Measurements from ENCODE around the gene NEUROG1.
"Not testable (repeated sequence)": the region's sequence is repeated elsewhere in the genome, so short reads cannot be mapped to it uniquely, and the experiment has no call there.

The NEUROG1 gene

DNA sequence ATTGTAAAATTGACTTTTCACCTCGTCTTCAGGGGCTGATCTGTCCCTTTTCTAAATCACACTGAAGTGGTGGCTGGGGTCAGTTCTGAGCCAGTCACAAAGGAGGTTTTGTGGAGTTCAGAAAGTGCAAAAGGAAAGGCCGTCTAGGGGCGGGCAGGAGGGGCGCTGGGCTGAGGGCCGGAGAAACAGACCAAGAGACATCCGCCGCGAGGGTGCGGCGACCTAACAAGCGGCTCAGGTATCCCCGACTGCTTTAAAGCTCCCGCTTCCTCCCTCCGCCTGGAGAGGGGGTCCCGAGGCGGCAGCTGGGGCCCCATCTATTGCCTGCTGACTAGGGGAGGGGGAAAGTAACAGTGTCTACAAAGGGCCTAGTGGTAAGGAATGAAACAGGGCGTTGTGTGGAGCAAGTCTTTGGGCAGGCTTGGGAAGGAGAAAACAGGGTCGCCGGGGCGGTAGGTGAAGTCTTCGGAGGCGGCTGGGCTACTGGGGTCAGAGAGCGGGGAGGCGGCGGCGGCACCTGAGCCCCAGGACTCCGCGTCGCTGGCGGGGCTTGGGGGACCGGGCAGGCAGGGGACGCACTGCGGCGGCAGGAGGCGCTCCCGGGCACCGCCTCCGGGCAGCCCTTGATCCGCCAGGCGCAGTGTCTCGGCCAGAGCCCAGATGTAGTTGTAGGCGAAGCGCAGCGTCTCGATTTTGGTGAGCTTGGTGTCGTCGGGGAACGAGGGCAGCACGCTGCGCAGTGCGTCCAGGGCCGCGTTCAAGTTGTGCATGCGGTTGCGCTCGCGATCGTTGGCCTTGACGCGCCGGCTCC lies 950 bp downstream of the NEUROG1 start:
- no peak for DNase-seq

GRCh38 chr5:135533794-135534193 lies 2.0 kb downstream of the NEUROG1 start:
- DNase-seq, result no peak

DNA sequence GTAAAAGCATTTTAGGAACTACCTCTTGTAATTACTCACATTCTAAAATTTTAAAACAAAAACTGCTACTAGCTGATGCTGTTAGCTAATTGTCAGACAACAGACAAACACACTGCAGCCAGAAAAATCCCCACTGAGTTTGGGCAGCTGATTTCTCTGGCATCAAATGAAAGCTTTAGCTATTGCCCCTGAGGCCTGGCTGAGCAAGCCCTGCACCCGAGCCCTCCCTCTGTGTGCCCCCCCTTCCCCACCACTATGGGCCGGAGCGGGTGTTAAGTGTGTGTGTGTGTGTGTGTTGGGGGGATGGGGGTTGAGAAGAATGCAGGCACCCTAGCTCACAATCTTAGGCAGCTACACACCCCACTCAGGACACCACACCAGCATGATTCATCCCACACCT lies 2.4 kb downstream of the NEUROG1 start:
- DNase-seq, result no peak

DNA sequence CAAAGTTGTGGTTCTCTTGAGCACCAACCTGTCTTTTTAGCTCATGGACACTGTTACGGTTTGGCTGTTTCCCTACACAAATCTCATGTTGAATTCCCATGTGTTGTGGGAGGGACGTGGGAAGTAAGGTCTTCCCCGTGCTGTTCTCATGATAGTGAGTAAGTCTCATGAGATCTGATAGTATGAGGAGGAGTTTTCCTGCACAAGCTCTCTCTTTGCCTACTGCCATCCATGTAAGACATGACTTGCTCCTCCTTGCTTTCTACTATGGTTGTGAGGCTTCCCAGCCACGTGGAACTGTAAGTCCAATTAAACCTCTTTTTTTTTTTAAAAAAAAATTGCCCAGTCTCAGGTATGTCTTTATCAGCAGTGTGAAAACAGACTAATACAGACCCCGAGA lies 6.2 kb downstream of the NEUROG1 start:
- not testable (repeated sequence) for DNase-seq

GRCh38 chr5:135526924-135527323 lies 8.8 kb downstream of the NEUROG1 start:
- DNase-seq, result no peak

DNA sequence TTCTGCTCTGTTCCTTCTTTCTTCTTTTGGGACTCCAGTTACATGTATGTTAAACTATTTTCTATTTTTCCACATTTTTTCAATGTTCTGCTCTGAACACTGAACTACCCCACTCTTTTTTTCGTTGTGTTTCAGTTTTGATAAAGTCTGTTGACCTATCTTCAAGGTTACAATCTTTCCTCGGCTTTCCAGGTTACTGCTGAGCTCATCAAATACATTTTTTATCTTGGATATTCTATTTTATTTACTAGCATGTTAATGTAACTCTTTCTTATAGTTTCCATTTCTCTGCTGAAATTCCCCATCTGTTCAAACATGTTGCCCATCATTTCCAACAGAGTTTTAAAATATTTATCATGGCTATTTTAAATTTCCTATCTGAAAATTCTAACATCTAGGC lies 13.8 kb downstream of the NEUROG1 start:
- no peak for DNase-seq

DNA sequence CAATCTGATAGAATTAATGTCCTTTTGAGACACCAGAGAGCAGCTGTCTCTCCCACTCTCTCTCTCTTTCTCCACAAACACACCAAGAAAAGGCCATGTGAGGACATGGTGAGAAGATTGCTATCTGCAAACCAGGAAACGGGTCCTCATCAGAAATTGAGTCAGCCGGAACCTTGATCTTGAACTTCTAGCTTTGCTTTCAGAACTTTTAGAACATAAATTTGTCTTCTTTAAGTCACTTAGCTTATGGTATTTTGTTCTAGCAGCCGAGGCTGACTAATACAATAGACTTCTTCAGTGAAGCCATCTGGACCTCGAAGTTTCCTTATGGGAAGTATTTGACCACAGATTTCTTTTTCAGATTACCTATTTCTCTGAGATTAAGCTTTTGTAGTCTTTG lies 18.1 kb downstream of the NEUROG1 start:
- DNase-seq, result no peak

DNA sequence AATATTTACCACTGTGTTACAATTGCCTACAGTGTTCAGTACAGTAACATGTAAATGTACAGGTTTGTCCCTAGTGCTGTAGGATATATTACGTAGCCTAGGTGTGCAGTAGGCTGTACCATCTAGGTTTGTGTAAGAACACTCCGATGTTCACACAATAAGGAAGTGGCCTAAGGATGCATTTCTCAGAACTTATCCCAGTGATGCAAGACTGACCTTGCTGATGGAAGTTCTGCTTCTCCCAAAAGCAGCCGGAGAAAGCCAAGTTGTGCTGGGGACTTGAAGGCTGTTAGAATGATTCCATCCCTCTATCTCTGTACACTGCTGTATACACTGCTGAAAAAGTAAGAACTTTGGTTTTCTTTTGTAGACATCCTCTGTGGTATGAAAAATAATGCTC lies 21.6 kb downstream of the NEUROG1 start:
- no peak for DNase-seq

- DNase-seq, result no peak
Observed at GRCh38 chr5:135511761-135512575, 23.8 kb downstream of the NEUROG1 start.

DNA sequence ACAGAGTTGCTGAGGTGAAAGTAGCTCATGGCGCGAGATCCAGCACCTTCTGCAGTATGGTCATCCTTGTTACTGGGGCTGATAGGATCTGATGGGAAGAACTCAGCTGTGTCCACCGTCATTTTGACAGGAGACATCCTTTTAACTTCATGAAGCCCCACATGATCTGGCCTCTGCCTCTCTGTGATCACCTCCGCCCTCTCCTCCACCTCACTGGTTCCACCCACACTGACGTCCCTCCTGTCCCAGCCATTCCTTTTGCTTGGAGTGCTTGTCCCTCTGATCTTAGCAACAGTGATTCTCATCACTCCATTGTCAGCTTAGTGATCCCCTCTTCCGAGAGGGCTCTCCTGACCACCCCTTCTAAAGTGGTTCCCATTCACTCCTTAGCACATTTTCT lies 25.8 kb downstream of the NEUROG1 start:
- DNase-seq, result no peak

GRCh38 chr5:135508496-135509005 lies 27.2 kb downstream of the NEUROG1 start:
- DNase-seq, result no peak

DNA sequence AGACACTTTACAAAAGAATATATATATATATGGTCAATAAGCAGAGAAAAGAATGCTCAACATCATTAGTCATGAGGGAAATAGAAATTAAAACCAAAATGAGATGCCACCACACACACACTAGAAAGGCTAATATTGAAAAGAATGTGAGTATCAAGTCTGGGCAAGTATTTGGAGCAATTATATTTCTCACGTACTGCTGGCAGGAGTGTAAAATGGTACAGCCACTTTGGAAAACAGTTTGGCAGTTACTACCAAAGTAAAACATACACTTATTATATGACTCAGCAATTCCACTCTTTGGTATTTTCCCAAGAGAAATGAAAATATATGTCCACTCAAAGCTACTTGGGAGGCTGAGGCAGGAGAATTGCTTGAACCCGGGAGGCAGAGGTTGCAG lies 29.8 kb downstream of the NEUROG1 start:
- DNase-seq, result no peak

- no peak for DNase-seq
Observed at GRCh38 chr5:135504376-135504775, 31.4 kb downstream of the NEUROG1 start.

DNA sequence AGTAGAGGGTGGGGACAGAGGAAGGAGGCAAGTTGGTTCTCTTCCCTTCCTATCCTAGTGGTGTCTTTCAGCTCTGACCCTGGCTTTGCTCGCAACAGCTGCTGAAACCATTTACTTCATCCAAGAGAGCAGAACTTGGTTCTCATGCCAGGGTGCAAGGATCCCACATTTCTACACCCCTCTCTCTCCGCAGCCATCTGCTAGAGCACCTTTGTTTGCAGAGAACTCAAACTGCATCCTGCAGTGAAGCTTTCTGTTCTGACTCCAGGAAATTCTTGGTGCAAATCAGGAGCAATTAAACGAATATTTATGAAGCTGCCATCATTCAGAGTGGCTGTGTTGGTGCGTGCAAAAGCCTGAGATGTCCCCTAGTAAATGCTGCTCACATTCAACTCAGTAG lies 31.9 kb downstream of the NEUROG1 start:
- DNase-seq, result no peak

DNA sequence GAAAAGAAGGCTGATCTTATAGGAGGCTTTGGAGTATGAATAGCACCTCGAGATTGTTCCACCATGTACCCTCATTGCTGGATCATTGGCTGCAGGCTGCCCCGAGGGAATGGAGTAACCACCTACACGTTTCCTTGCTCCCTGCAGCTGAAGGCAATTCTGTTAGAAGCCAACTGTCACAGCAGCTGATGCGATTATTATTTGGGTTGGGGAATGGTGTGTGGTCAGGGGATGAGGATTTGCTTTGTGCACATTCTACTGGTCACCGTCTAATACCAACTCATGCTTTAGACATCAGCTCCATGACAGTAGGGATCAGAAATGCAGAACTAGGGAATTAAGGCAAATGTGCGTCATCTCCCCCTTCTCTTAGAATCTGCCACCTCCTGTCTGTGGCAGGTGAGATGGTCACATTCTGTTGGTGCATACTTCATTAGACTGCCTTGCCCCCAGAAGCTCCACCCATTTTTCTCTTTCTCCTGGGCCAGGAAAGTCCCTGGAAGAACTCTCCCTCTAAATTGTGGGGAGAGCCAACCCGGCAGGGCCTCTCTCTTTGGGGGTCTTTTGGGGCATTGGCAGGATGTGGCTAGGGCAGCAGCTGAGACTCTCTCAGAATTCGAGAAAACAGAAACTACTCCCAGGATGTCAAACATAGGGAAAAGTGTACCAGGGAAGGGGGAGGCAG lies 32.8 kb downstream of the NEUROG1 start:
- no peak for DNase-seq

DNA sequence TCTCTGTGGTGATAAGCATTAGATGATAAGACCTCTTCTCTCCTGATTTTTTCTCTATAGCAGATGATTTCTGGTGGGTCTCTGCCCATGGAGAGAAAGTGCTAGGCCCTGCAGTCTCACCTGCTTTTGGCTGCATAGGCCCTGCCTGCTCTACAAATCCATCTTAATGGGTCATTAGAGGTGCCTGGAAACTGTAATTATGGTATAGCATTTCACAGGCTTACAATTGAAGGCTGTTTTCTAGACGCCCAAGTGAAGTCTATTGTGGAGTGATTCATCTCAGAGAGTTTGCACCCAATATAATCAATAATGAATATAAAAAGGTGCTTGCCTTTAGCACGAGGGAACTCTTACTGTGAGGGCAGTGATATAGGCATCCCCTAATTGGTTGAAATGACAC lies 33.8 kb downstream of the NEUROG1 start:
- no peak for DNase-seq

DNA sequence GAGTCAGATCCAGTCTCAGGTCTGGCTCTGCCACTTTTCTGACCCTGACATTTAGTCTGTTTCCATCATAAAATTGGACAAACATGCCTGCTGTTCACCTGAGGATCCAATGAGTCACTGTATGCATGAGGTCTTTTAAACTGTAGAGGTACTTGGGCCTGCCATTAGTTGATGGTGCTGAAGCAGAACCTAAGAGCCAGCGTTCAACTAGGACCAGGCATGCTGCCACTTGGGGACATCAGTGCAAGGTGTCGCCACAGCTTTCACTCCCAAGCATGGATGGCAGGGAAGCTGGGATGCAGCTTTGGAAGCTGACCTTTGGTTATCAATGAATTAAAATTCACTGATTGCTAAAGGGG lies 37.1 kb downstream of the NEUROG1 start:
- no peak for DNase-seq

DNA sequence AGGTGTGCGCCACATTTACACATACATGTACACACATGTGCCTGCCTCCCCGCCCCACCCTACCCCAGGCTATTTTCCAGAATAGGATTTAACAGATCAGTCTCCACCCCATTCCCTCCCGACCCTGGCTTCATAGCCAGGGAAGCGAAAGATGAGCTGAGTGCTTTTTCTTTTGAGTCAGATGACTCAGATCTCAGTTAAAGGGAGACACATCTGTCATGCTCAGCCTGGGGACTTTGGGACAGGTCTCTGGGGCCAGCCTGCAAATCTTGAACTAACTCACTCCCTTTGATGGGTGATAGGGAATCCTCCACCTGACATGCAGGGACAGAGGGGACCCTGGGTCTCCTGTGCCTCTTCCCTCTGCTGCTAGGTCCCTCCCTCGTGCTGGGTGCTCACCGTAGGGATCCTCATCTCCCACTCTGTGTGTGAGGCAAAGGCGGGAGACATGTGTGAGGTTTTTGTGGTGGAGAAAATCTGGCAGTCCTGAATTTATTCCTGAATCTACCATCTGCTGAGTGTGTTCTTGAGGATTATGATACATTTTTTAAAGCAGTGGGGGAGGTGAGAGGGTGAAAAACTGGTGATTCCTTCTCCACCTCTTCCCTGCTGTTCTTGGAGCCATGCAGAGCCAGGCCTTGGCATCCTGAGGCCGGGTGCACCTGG lies 37.7 kb downstream of the NEUROG1 start:
- DNase-seq, result no peak

DNA sequence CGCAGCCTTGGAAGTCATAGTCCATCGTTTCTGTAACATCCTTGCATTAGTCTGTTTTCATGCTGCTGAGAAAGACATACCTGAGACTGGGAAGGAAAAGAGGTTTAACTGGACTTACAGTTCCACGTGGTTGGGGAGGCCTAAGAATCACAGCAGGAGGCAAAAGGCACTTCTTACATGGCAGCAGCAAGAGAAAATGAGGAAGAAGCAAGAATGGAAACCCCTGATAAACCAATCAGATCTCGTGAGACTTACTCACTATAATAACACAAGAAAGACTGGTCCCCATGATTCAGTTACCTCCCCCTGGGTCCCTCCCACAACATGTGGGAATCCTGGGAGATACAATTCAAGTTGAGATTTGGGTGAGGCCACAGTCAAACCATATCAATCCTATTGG lies 40.2 kb downstream of the NEUROG1 start:
- DNase-seq, result not testable (repeated sequence)

DNA sequence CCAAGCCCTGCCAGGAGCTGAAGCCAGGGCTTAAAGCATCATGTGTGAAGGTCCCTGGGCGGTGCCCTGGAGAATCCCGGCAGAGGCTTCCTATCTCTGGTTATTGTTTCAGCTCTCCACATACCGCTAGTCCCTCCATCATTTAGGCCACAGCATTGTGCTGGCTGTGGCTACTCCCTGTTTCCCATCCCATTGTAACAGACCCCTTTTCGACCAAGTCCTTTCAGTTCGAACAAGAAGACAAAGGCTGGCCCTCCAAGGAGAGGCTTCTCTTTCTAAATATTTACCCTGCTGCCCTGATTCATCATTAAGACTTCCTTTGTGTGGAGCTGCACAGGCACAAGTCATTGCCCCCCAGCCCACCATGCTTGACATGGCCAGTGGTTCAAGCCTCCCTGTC lies 41.6 kb downstream of the NEUROG1 start:
- DNase-seq, result no peak

GRCh38 chr5:135493406-135494180 lies 42.2 kb downstream of the NEUROG1 start:
- no peak for DNase-seq

DNA sequence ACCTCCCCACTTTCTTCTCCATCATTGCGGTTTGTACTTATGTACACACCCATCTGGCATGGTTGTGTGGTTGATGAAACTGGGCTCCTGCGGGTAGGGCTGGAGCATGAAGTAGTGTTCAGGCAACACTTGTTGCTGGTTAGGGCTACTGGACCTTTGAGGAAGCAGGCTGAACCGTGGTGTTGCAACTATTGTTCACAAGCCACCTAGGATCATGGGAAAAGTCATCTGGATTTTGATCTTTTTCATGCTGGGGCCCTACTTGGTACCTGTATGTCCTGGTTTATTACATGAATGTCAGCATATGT lies 43.5 kb downstream of the NEUROG1 start:
- no peak for DNase-seq

Measured in activated CD4-positive, alpha-beta T cell treated with anti-CD3 and anti-CD28 coated beads for 4 hours (primary cell).